Neuronal stem cell (in vitro differentiated cells): ENCODE data around the gene SMAD3.

Experiments used
- DNase-seq: peaks from one replicate; pipeline ENCODE4 v3.0.0-alpha.2; 2013; ENCODE audit warnings: low spot score
- H2AFZ ChIP-seq: one replicate; pipeline ENCODE4 v1.6.1; 2013; ENCODE audit warnings: mild to moderate bottlenecking, low read length, inconsistent platforms
- H2AK5ac ChIP-seq: 2 replicates; pipeline ENCODE4 v1.6.1; 2013; ENCODE audit warnings: low read depth, mild to moderate bottlenecking, inconsistent platforms, low read length, moderate library complexity, mixed read lengths
- H2BK120ac ChIP-seq: 2 replicates; pipeline ENCODE4 v1.6.1; 2013; ENCODE audit warnings: low read depth, mild to moderate bottlenecking, inconsistent platforms, low read length, moderate library complexity, mixed read lengths
- H2BK12ac ChIP-seq: one replicate; pipeline ENCODE4 v1.6.1; 2013; ENCODE audit warnings: low read length, inconsistent platforms
- H2BK15ac ChIP-seq: 2 replicates; pipeline ENCODE4 v1.6.1; 2013; ENCODE audit warnings: mild to moderate bottlenecking, low read length, inconsistent platforms, mixed read lengths
- H2BK5ac ChIP-seq: one replicate; pipeline ENCODE4 v1.6.1; 2013; ENCODE audit warnings: inconsistent platforms, mild to moderate bottlenecking, low read length, moderate library complexity
- H3K14ac ChIP-seq: one replicate; pipeline ENCODE4 v1.6.1; 2013; ENCODE audit warnings: low read length, inconsistent platforms
- H3K18ac ChIP-seq: 2 replicates; pipeline ENCODE4 v1.6.1; 2013; ENCODE audit warnings: low read length, inconsistent platforms
- H3K23ac ChIP-seq: 2 replicates; pipeline ENCODE4 v1.6.1; 2013; ENCODE audit warnings: low read depth, mild to moderate bottlenecking, mixed read lengths, low read length, inconsistent platforms; ENCODE audit not compliant: poor library complexity
- H3K27ac ChIP-seq: replicated peaks from 3 replicates; pipeline ENCODE4 v1.5.1; 2013; ENCODE audit warnings: low read length, inconsistent platforms
- H3K27me3 ChIP-seq, 3 experiments: 2 replicates each; pipeline ENCODE4 v1.6.1; 2013; ENCODE audit warnings: low read length in 3 of 3, mild to moderate bottlenecking in 2 of 3, inconsistent platforms in 1 of 3, low read depth in 1 of 3, mixed read lengths in 1 of 3, moderate library complexity in 1 of 3; ENCODE audit not compliant: control insufficient read depth in 3 of 3, insufficient read depth in 3 of 3
- H3K36me3 ChIP-seq, 2 donors: replicated peaks in 1 of 2; 2 replicates each; pipeline ENCODE4 v1.6.1; 2013; ENCODE audit warnings: low read length in 2 of 2; ENCODE audit not compliant: control insufficient read depth in 2 of 2, insufficient read depth in 2 of 2
- H3K4ac ChIP-seq: 2 replicates; pipeline ENCODE4 v1.6.1; 2013; ENCODE audit warnings: inconsistent platforms, mild to moderate bottlenecking, low read length, moderate library complexity
- H3K4me1 ChIP-seq, 2 donors: 1 replicate in 1 of 2; 2 replicates in 1 of 2; pipeline ENCODE4 v1.6.1; 2013; ENCODE audit warnings: low read length in 2 of 2, low read depth in 1 of 2; ENCODE audit not compliant: control insufficient read depth in 2 of 2, insufficient read depth in 1 of 2
- H3K4me2 ChIP-seq: one replicate; pipeline ENCODE4 v1.6.1; 2013; ENCODE audit warnings: mild to moderate bottlenecking, low read length, inconsistent platforms; ENCODE audit not compliant: insufficient read depth, poor library complexity, severe bottlenecking
- H3K4me3 ChIP-seq, 2 donors: 2 replicates each; pipeline ENCODE4 v1.5.1; 2013; ENCODE audit warnings: low read length in 2 of 2, mild to moderate bottlenecking in 2 of 2, inconsistent platforms in 1 of 2, moderate library complexity in 1 of 2
- H3K79me1 ChIP-seq: one replicate; pipeline ENCODE4 v1.6.1; 2013; ENCODE audit warnings: low read depth, mild to moderate bottlenecking, inconsistent platforms, low read length, moderate library complexity
- H3K9ac ChIP-seq: one replicate; pipeline ENCODE4 v1.6.1; 2013; ENCODE audit warnings: mild to moderate bottlenecking, low read depth, low read length, inconsistent platforms; ENCODE audit not compliant: poor library complexity
- H3K9me3 ChIP-seq, 2 donors: replicated peaks in 1 of 2; 2 replicates each; pipeline versions ENCODE3 to v1.6.1; 2013; ENCODE audit warnings: low read length in 2 of 2, mild to moderate bottlenecking in 2 of 2, inconsistent platforms in 1 of 2, low read depth in 1 of 2, mixed read lengths in 1 of 2, moderate library complexity in 1 of 2; ENCODE audit not compliant: control insufficient read depth in 2 of 2, insufficient read depth in 1 of 2
- H4K8ac ChIP-seq: one replicate; pipeline ENCODE4 v1.6.1; 2013; ENCODE audit warnings: low read depth, mild to moderate bottlenecking, inconsistent platforms, low read length, moderate library complexity
- H4K91ac ChIP-seq: one replicate; pipeline ENCODE4 v1.6.1; 2013; ENCODE audit warnings: low read length, low read depth, mild to moderate bottlenecking, inconsistent platforms; ENCODE audit not compliant: poor library complexity
- WGBS, 2 donors: extraction: QIAGEN DNeasy Blood & Tissue Kit; methylation state at CpG; one replicate each; pipeline ENCODE4 v1.1.7; 2013; ENCODE audit warnings: missing lambda C conversion rate in 2 of 2, mixed read lengths in 1 of 2; ENCODE audit not compliant: insufficient read length in 2 of 2, insufficient replicate concordance in 1 of 2; ENCODE audit errors: extremely low coverage in 2 of 2; 5-methylcytosine and 5-hydroxymethylcytosine counted together

The SMAD3 gene

DNA sequence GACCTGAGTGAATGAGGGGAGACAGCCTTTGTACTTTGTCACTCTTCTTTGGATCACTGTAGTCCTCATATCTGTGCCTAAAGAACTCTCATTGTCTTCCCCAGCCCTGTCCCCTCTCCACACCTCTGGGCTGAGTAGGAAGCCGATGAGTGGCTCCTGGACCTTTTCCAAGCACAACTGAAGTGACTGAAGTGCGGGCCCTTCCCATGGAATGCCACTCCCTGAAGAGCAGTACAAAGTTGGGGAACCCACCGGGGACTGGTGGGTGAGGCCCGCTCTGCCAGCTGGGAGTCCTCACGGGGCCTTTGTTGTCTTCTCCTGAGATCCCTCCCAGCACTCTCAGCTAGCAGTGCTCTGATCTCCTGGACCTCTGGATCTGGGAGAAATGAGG is 99.0 kb downstream of the SMAD3 start:
- Histone ChIP-seq H3K79me1 (no peaks in the 10 kb centered on the region), H2BK15ac (no peak overlapping the region)

DNA sequence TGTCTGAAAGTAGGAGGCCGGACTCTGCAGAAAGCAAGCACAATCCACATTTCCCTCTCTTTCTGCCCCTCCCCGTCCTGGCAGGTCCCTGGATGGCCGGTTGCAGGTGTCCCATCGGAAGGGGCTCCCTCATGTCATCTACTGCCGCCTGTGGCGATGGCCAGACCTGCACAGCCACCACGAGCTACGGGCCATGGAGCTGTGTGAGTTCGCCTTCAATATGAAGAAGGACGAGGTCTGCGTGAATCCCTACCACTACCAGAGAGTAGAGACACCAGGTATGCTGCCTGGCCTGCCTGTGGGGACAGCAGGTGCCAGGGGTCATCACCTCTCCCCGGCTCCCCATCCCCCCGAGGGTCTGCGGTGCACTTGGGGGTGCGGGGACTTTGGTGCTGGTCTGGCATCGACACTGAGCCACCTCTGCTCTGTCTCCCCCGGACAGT is 99.4 kb downstream of the SMAD3 start:
- H3K79me1 ChIP-seq, result no peaks in the 10 kb centered on the region
- no peak overlapping the region for H3K4me3 ChIP-seq
- H3K27ac ChIP-seq, result no peak overlapping the region
- H2BK15ac ChIP-seq, result no peak overlapping the region
- peaks cover 18 to 20% of the 10 kb centered on the region in 2 donors for H3K4me1 ChIP-seq
- H3K14ac ChIP-seq, result no peak overlapping the region
- no peak overlapping the region for H4K91ac ChIP-seq
- no peak overlapping the region for H3K9ac ChIP-seq
- no peak for DNase-seq
- no peak overlapping the region for H3K23ac ChIP-seq
- H2AFZ ChIP-seq, result no peak overlapping the region
- H3K4me2 ChIP-seq, result no peak overlapping the region
- H3K4ac ChIP-seq, result no peak overlapping the region
- no peak overlapping the region for H2BK12ac ChIP-seq
- H2AK5ac ChIP-seq, result peak overlapping the region; percentile 54
- H3K27me3 ChIP-seq, result no peaks in the 10 kb centered on the region
- peak overlapping the region; percentile 57 for H2BK120ac ChIP-seq
- WGBS, 2 donors, result no CpG with 5 or more reads among the region's 17 CpGs
- H3K36me3 ChIP-seq, result peaks cover 16 to 45% of the 10 kb centered on the region in 2 donors
- peak overlapping the region; percentile 30 for H2BK5ac ChIP-seq
- H3K9me3 ChIP-seq, result no peaks in the 10 kb centered on the region
- peak overlapping the region; percentile 45 for H4K8ac ChIP-seq
- peak overlapping the region; percentile 80 for H3K18ac ChIP-seq

More for the DNA sequence above, 99.0 kb downstream of the SMAD3 start:
- no peak overlapping the region for H2AFZ ChIP-seq
- H3K18ac ChIP-seq, result peak overlapping the region; percentile 80
- no peak overlapping the region for H2BK12ac ChIP-seq
- no peak for DNase-seq
- peaks cover 18 to 20% of the 10 kb centered on the region in 2 donors for H3K4me1 ChIP-seq
- H4K91ac ChIP-seq, result no peak overlapping the region
- H4K8ac ChIP-seq, result no peak overlapping the region
- no peak overlapping the region for H3K4me2 ChIP-seq
- no peak overlapping the region for H3K27ac ChIP-seq
- peaks cover 16 to 41% of the 10 kb centered on the region in 2 donors for H3K36me3 ChIP-seq
- H3K4ac ChIP-seq, result peak overlapping the region; percentile 29
- peak overlapping the region; percentile 54 for H2AK5ac ChIP-seq
- H2BK120ac ChIP-seq, result no peak overlapping the region
- H3K27me3 ChIP-seq, result no peaks in the 10 kb centered on the region
- H3K14ac ChIP-seq, result no peak overlapping the region
- H3K23ac ChIP-seq, result no peak overlapping the region
- H2BK5ac ChIP-seq, result no peak overlapping the region
- no peak overlapping the region for H3K4me3 ChIP-seq
- no peak overlapping the region for H3K9ac ChIP-seq
- no peaks in the 10 kb centered on the region for H3K9me3 ChIP-seq
- no CpG with 5 or more reads among the region's 5 CpGs for WGBS, 2 donors

DNA sequence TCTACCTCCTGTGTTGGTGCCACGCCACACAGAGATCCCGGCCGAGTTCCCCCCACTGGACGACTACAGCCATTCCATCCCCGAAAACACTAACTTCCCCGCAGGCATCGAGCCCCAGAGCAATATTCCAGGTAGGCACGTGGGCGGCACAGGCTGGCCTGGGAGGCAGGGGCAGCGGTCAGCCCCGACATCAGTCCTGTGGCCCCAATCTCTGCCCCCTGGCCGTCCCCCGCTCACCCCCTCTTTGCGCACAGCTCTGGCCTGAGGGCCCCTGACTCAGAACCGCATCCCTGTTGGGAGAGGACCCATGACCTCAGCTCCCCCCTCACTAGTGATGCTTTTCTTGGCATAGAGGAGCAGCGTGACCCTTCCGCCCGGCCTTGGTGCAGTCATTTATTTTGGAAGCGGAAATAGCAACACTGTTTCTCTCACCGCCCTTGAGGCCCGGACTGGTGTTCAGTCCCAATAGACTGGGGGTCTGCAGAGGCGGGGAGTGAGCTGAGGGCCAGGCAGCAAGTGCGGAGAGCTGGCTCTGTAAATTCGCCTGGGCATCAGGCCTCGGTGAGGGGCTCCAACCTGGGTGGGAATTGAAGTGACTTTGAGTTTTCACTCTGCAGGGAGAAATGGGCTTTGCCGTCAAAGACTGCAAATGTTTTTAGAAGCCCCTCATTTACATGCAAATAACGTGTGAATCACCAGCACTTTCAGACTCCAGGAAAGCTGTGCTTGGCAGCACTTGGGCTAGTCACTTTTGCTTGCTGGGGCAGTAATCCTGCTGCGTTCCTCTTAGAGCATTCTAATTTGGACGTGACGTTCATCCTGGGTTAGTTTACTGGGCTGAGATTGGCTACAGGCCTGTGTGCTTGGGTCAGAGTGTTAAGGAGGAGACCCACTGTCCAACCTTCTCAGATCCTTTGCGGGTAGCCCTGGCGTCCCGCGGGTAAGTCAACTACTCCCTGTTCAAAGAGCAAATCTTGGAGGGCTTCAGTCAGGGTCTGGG is 100.2 kb downstream of the SMAD3 start:
- H4K91ac ChIP-seq, result no peak overlapping the region
- H3K23ac ChIP-seq, result no peak overlapping the region
- peak overlapping the region; percentile 57 for H2BK120ac ChIP-seq
- no peak overlapping the region for H3K4me3 ChIP-seq
- H3K14ac ChIP-seq, result no peak overlapping the region
- H3K79me1 ChIP-seq, result no peaks in the 10 kb centered on the region
- H3K9me3 ChIP-seq, result no peaks in the 10 kb centered on the region
- no peaks in the 10 kb centered on the region for H3K27me3 ChIP-seq
- H2AK5ac ChIP-seq, result no peak overlapping the region
- peak overlapping the region; percentile 15 for H3K9ac ChIP-seq
- H3K4ac ChIP-seq, result no peak overlapping the region
- DNase-seq, result no peak
- H2BK5ac ChIP-seq, result peak overlapping the region; percentile 30
- no peak overlapping the region for H4K8ac ChIP-seq
- peaks cover 20 to 52% of the 10 kb centered on the region in 2 donors for H3K36me3 ChIP-seq
- H3K27ac ChIP-seq, result no peak overlapping the region
- H2BK15ac ChIP-seq, result no peak overlapping the region
- H3K4me1 ChIP-seq, result peaks cover 18 to 20% of the 10 kb centered on the region in 2 donors
- peak overlapping the region; percentile 16 for H3K18ac ChIP-seq
- no peak overlapping the region for H2BK12ac ChIP-seq
- H3K4me2 ChIP-seq, result no peak overlapping the region
- H2AFZ ChIP-seq, result no peak overlapping the region
- no CpG with 5 or more reads among the region's 34 CpGs for WGBS, 2 donors

DNA sequence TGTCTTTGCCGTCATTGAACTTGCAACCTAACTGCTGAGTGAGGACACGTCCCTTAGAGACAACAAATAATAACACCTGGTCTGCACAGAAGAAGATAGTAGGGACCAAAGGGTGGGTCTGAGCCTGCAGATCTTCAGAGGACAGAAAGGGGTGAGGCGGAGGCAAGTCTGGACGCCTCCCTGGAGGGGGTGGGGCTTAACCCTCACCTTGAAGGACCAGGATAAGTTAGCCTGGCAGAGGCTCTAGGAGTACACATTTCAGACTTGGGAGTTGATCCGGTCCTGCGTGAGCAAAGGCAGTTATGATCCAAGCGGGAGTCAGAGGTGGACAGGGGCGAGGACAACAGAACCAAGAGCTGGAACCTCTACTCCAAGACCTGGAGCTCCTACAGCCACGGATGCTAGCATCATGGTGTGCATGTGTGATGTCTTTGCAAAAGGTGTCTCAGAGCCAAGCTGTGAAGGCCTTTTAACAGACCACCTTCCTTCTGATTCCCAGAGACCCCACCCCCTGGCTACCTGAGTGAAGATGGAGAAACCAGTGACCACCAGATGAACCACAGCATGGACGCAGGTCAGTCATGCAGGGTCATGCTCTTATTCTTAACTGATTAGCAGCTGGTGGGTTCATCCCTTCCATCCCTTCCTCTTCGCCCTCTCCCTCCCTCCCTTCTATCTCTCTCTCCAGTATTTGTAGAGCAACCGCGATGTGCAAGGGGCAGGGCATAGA is 101.0 kb downstream of the SMAD3 start:
- Histone ChIP-seq H4K8ac (no peak overlapping the region), H2BK120ac (no peak overlapping the region), H3K4me1 (peaks cover 18 to 20% of the 10 kb centered on the region in 2 donors), H3K9ac (peak overlapping the region; percentile 15), H2BK15ac (no peak overlapping the region), H4K91ac (no peak overlapping the region), H3K27me3 (no peaks in the 10 kb centered on the region), H3K36me3 (peaks cover 22 to 61% of the 10 kb centered on the region in 2 donors), H3K23ac (no peak overlapping the region), H3K4me3 (no peak overlapping the region), H3K4ac (no peak overlapping the region), H3K27ac (no peak overlapping the region), H3K14ac (no peak overlapping the region), H3K18ac (peak overlapping the region; percentile 16), H2BK12ac (no peak overlapping the region), H3K9me3 (no peaks in the 10 kb centered on the region), H2BK5ac (no peak overlapping the region), H2AFZ (no peak overlapping the region), H2AK5ac (no peak overlapping the region), H3K79me1 (no peaks in the 10 kb centered on the region), H3K4me2 (no peak overlapping the region)
- no CpG with 5 or more reads among the region's 13 CpGs for WGBS, 2 donors
- no peak for DNase-seq
